Ishikawa (cell line): ENCODE results near the gene PPM1J.

Source experiments
- CEBPB ChIP-seq: IDR thresholded peaks from 2 replicates; pipeline ENCODE4 v1.6.1; 2012
- CREB1 ChIP-seq: IDR thresholded peaks from 2 replicates; pipeline ENCODE4 v1.6.1; 2012; ENCODE audit warnings: low read depth
- EGR1 ChIP-seq: IDR thresholded peaks from 2 replicates; pipeline ENCODE4 v1.6.1; 2012
- EP300 ChIP-seq: IDR thresholded peaks from 2 replicates; pipeline ENCODE4 v1.6.1; 2012; ENCODE audit warnings: borderline replicate concordance
- FOXM1 ChIP-seq: IDR thresholded peaks from 2 replicates; pipeline ENCODE4 v1.6.1; 2012; ENCODE audit warnings: low read depth, borderline replicate concordance
- MAX ChIP-seq: IDR thresholded peaks from 2 replicates; pipeline ENCODE4 v1.6.1; 2012
- NFIC ChIP-seq: IDR thresholded peaks from 2 replicates; pipeline ENCODE4 v1.6.1; 2012
- RAD21 ChIP-seq: IDR thresholded peaks from 2 replicates; pipeline ENCODE4 v1.6.1; 2012; ENCODE audit warnings: low read depth
- REST ChIP-seq: IDR thresholded peaks from 2 replicates; pipeline ENCODE4 v1.6.1; 2012; ENCODE audit warnings: low read depth, mild to moderate bottlenecking
- TAF1 ChIP-seq: IDR thresholded peaks from 2 replicates; pipeline ENCODE4 v1.6.1; 2012; ENCODE audit warnings: low read depth, mild to moderate bottlenecking
- TCF12 ChIP-seq: IDR thresholded peaks from 2 replicates; pipeline ENCODE4 v1.6.1; 2012; ENCODE audit warnings: low read depth
- TEAD4 ChIP-seq: IDR thresholded peaks from 2 replicates; pipeline ENCODE4 v1.6.1; 2012
- USF1 ChIP-seq: IDR thresholded peaks from 2 replicates; pipeline ENCODE4 v1.6.1; 2012
- YY1 ChIP-seq: IDR thresholded peaks from 2 replicates; pipeline ENCODE4 v1.6.1; 2012; ENCODE audit warnings: low read depth
- ZBTB7A ChIP-seq: IDR thresholded peaks from 2 replicates; pipeline ENCODE4 v1.6.1; 2012; ENCODE audit warnings: low read depth

Gene PPM1J

GRCh38 chr1:112694363-112694929 lies 20.7 kb downstream of the PPM1J start:
- no peak for TF ChIP-seq TCF12
- TF ChIP-seq NFIC = no peak
- no peak for TF ChIP-seq REST
- TF ChIP-seq TEAD4 = no peak
- no peak for TF ChIP-seq YY1

- TF ChIP-seq USF1 (no peak), REST (no peak), EGR1 (no peak)
Observed at GRCh38 chr1:112693821-112694220, 21.3 kb downstream of the PPM1J start.

- TF ChIP-seq CREB1 (no peak), ZBTB7A (no peak), TAF1 (no peak), MAX (no peak), RAD21 (no peak), CEBPB (no peak), EP300 (no peak), TEAD4 (no peak), EGR1 (no peak), YY1 (no peak), USF1 (no peak), FOXM1 (no peak), NFIC (no peak)
Observed at GRCh38 chr1:112692681-112693080, 22.5 kb downstream of the PPM1J start.

- TF ChIP-seq ZBTB7A = no peak
- no peak for TF ChIP-seq YY1
- TF ChIP-seq USF1 = no peak
Observed at GRCh38 chr1:112689842-112690237, 25.3 kb downstream of the PPM1J start.

- no peak for TF ChIP-seq REST
- TF ChIP-seq EP300 = no peak
Observed at GRCh38 chr1:112689196-112689841, 25.8 kb downstream of the PPM1J start.
